Nephron (organoid): ENCODE measurements around the gene PDE4D.

Experiments used
- H3K27ac Mint-ChIP-seq, 3 experiments: 2 replicates each; pipeline ENCODE4 v1.8.0; 2020; ENCODE audit warnings: mixed read lengths in 3 of 3, mild to moderate bottlenecking in 2 of 3, moderate library complexity in 1 of 3
- H3K27me3 Mint-ChIP-seq: 2 replicates; pipeline ENCODE4 v1.8.0; 2021; ENCODE audit warnings: low read depth, mild to moderate bottlenecking, moderate library complexity, mixed read lengths
- H3K36me3 Mint-ChIP-seq: 2 replicates; pipeline ENCODE4 v1.8.0; 2020; ENCODE audit warnings: low read depth, mixed read lengths
- H3K4me1 Mint-ChIP-seq: 2 replicates; pipeline ENCODE4 v1.8.0; 2020; ENCODE audit warnings: mixed read lengths
- H3K4me3 Mint-ChIP-seq, 3 experiments: 2 replicates each; pipeline ENCODE4 v1.8.0; 2020; ENCODE audit warnings: mild to moderate bottlenecking in 3 of 3, mixed read lengths in 3 of 3, moderate library complexity in 2 of 3
- H3K9me3 Mint-ChIP-seq: 2 replicates; pipeline ENCODE4 v1.8.0; 2020; ENCODE audit warnings: mixed read lengths
- CTCF ChIP-seq, 3 experiments: fragments of 200-600 bp; sonication (generic); IDR thresholded peaks; one replicate each; pipeline ENCODE4 v1.5.0; 2021; ENCODE audit warnings: antibody characterized with exemption in 3 of 3; ENCODE audit not compliant: unreplicated experiment in 3 of 3

Gene PDE4D

GRCh38 chr5:59893429-59894227 lies at the start of gene PDE4D:
Gene PDE4D (minus strand): TSS chr5:59893726.
- H3K27me3 Mint-ChIP-seq = peaks cover 86% of the 10 kb centered on the region
- TF ChIP-seq CTCF (IDR thresholded peaks at IDR 0.05; ENCODE audit: unreplicated experiment in 3 of 3) = peak in 2 of 3 experiments; percentile 11 to 14
- H3K4me1 Mint-ChIP-seq = peaks cover 17% of the 10 kb centered on the region
- no peaks in the 10 kb centered on the region for H3K9me3 Mint-ChIP-seq
- H3K4me3 Mint-ChIP-seq = peak within 1 kb of the TSS; percentile 67 to 79 (median 78)
- no peaks in the 10 kb centered on the region for H3K36me3 Mint-ChIP-seq
- no peak within 1 kb of the TSS for H3K27ac Mint-ChIP-seq

- no peak overlapping the region for H3K4me3 Mint-ChIP-seq
- no peak overlapping the region for H3K27ac Mint-ChIP-seq
- no peak for TF ChIP-seq CTCF (IDR thresholded peaks at IDR 0.05; ENCODE audit: unreplicated experiment in 3 of 3)
- no peaks in the 10 kb centered on the region for H3K27me3 Mint-ChIP-seq
- no peaks in the 10 kb centered on the region for H3K36me3 Mint-ChIP-seq
- H3K4me1 Mint-ChIP-seq = no peaks in the 10 kb centered on the region
- no peaks in the 10 kb centered on the region for H3K9me3 Mint-ChIP-seq
These were observed 44.1 kb upstream of the PDE4D start for GRCh38 chr5:59937633-59938032.

GRCh38 chr5:59923465-59923864 lies 29.9 kb upstream of the PDE4D start:
- H3K36me3 Mint-ChIP-seq = no peaks in the 10 kb centered on the region
- H3K4me1 Mint-ChIP-seq = no peaks in the 10 kb centered on the region
- no peaks in the 10 kb centered on the region for H3K9me3 Mint-ChIP-seq
- no peak overlapping the region for H3K27ac Mint-ChIP-seq
- H3K4me3 Mint-ChIP-seq = no peak overlapping the region
- TF ChIP-seq CTCF (IDR thresholded peaks at IDR 0.05; ENCODE audit: unreplicated experiment in 3 of 3) = no peak
- no peaks in the 10 kb centered on the region for H3K27me3 Mint-ChIP-seq

GRCh38 chr5:59922220-59922619 lies 28.7 kb upstream of the PDE4D start:
- Mint-ChIP-seq H3K36me3 (no peaks in the 10 kb centered on the region), H3K4me1 (no peaks in the 10 kb centered on the region), H3K27ac (no peak overlapping the region), H3K9me3 (no peaks in the 10 kb centered on the region), H3K27me3 (no peaks in the 10 kb centered on the region), H3K4me3 (no peak overlapping the region)
- TF ChIP-seq CTCF (IDR thresholded peaks at IDR 0.05; ENCODE audit: unreplicated experiment in 3 of 3) = no peak

GRCh38 chr5:59921816-59922215 lies 28.3 kb upstream of the PDE4D start:
- Mint-ChIP-seq H3K4me3 (no peak overlapping the region), H3K36me3 (no peaks in the 10 kb centered on the region), H3K4me1 (no peaks in the 10 kb centered on the region), H3K27me3 (no peaks in the 10 kb centered on the region), H3K9me3 (no peaks in the 10 kb centered on the region), H3K27ac (no peak overlapping the region)
- no peak for TF ChIP-seq CTCF (IDR thresholded peaks at IDR 0.05; ENCODE audit: unreplicated experiment in 3 of 3)

- Mint-ChIP-seq H3K27me3 (no peaks in the 10 kb centered on the region), H3K36me3 (no peaks in the 10 kb centered on the region), H3K9me3 (no peaks in the 10 kb centered on the region), H3K4me1 (no peaks in the 10 kb centered on the region), H3K4me3 (no peak overlapping the region), H3K27ac (no peak overlapping the region)
- TF ChIP-seq CTCF (IDR thresholded peaks at IDR 0.05; ENCODE audit: unreplicated experiment in 3 of 3) = no peak
These were observed 26.0 kb upstream of the PDE4D start for GRCh38 chr5:59919484-59919883.
